ENCODE measurements around the gene NRG3. TPM values are rescaled to one million over a fixed set of nuclear protein-coding genes. Genes with fewer than 3 reads are reported as not detected.
"Not testable (repeated sequence)": the region's sequence is repeated elsewhere in the genome, so short reads cannot be mapped to it uniquely, and the experiment has no call there.

The NRG3 gene
- total RNA-seq, 1 donor from 2014 or later: 1.6 TPM

GRCh38 chr10:82319562-82319961 lies 444.6 kb downstream of the NRG3 start:
- Histone ChIP-seq H3K4me1 (no peaks in the 10 kb centered on the region), H3K4me3 (no peak overlapping the region), H3K27me3 (no peaks in the 10 kb centered on the region), H3K27ac (no peak overlapping the region), H3K9me3 (no peaks in the 10 kb centered on the region), H3K36me3 (no peaks in the 10 kb centered on the region)
- DNase-seq (ENCODE audit: low spot score in 2 of 2): no peak
- TF ChIP-seq CTCF (IDR thresholded peaks at IDR 0.05): no peak
- intact Hi-C loops (cut with DNase I): no loop called here

GRCh38 chr10:82321724-82322123 lies 446.7 kb downstream of the NRG3 start:
- intact Hi-C loops (cut with DNase I): no loop called here
- no peaks in the 10 kb centered on the region for H3K36me3 ChIP-seq
- DNase-seq (ENCODE audit: low spot score in 2 of 2): no peak
- H3K4me1 ChIP-seq: no peaks in the 10 kb centered on the region
- no peak overlapping the region for H3K27ac ChIP-seq
- no peaks in the 10 kb centered on the region for H3K27me3 ChIP-seq
- no peaks in the 10 kb centered on the region for H3K9me3 ChIP-seq
- no peak for TF ChIP-seq CTCF (IDR thresholded peaks at IDR 0.05)
- H3K4me3 ChIP-seq: no peak overlapping the region

- Histone ChIP-seq H3K36me3 (no peaks in the 10 kb centered on the region), H3K9me3 (no peaks in the 10 kb centered on the region), H3K27ac (no peak overlapping the region), H3K4me3 (no peak overlapping the region), H3K4me1 (no peaks in the 10 kb centered on the region), H3K27me3 (no peaks in the 10 kb centered on the region)
- no peak for DNase-seq (ENCODE audit: low spot score in 2 of 2)
- intact Hi-C loops (cut with DNase I): no loop called here
- TF ChIP-seq CTCF (IDR thresholded peaks at IDR 0.05): no peak
These were observed 456.7 kb downstream of the NRG3 start for GRCh38 chr10:82331716-82332115.

- no peaks in the 10 kb centered on the region for H3K4me1 ChIP-seq
- TF ChIP-seq CTCF (IDR thresholded peaks at IDR 0.05): no peak
- no peaks in the 10 kb centered on the region for H3K9me3 ChIP-seq
- intact Hi-C loops (cut with DNase I): no loop called here
- H3K27me3 ChIP-seq: no peaks in the 10 kb centered on the region
- H3K36me3 ChIP-seq: no peaks in the 10 kb centered on the region
- DNase-seq (ENCODE audit: low spot score in 2 of 2): no peak
- no peak overlapping the region for H3K4me3 ChIP-seq
- H3K27ac ChIP-seq: no peak overlapping the region
These were observed 460.8 kb downstream of the NRG3 start for GRCh38 chr10:82335831-82336230.

- no peaks in the 10 kb centered on the region for H3K4me1 ChIP-seq
These were observed 465.2 kb downstream of the NRG3 start for GRCh38 chr10:82340166-82340565.

GRCh38 chr10:82349590-82349989 lies 474.6 kb downstream of the NRG3 start:
- H3K36me3 ChIP-seq; H3K27ac ChIP-seq; H3K4me3 ChIP-seq; DNase-seq (ENCODE audit: low spot score in 2 of 2); H3K9me3 ChIP-seq; intact Hi-C loops (cut with DNase I); H3K4me1 ChIP-seq; H3K27me3 ChIP-seq: not testable (repeated sequence)

More at GRCh38 chr10:82340166-82340565, 465.2 kb downstream of the NRG3 start:
- no peaks in the 10 kb centered on the region for H3K9me3 ChIP-seq
- no peak overlapping the region for H3K4me3 ChIP-seq
- no peaks in the 10 kb centered on the region for H3K36me3 ChIP-seq
- no peaks in the 10 kb centered on the region for H3K27me3 ChIP-seq
- intact Hi-C loops (cut with DNase I): no loop called here
- no peak overlapping the region for H3K27ac ChIP-seq
- TF ChIP-seq CTCF (IDR thresholded peaks at IDR 0.05): no peak
- no peak for DNase-seq (ENCODE audit: low spot score in 2 of 2)
